Vagina (tissue), 2 donors: ENCODE results near the gene SLC35F1. TPM values are rescaled to one million over a fixed set of nuclear protein-coding genes. Genes with fewer than 3 reads are reported as not detected.
"Not testable (repeated sequence)": the region's sequence is repeated elsewhere in the genome, so short reads cannot be mapped to it uniquely, and the experiment has no call there.

ENCODE experiments used
- DNase-seq, 2 donors: peaks; one replicate each; pipeline ENCODE4 v3.0.0-alpha.2; 2017; ENCODE audit errors: extremely low spot score in 2 of 2
- H3K27ac ChIP-seq: fragments of 200-600 bp; sonication (generic); one replicate; pipeline ENCODE4 v1.5.1; 2019
- H3K27me3 ChIP-seq: fragments of 200-600 bp; sonication (generic); one replicate; pipeline ENCODE4 v1.5.1; 2019
- H3K36me3 ChIP-seq, 2 donors: fragments of 200-600 bp; sonication (generic); one replicate each; pipeline ENCODE4 v1.5.1; 2017 to 2019
- H3K4me1 ChIP-seq: fragments of 200-600 bp; sonication (generic); one replicate; pipeline ENCODE4 v1.5.1; 2019
- H3K4me3 ChIP-seq, 2 donors: fragments of 200-600 bp; sonication (generic); 1 replicate in 1 of 2; 2 replicates in 1 of 2; pipeline ENCODE4 v1.5.1; 2016 to 2019
- H3K9me3 ChIP-seq: fragments of 200-600 bp; sonication (generic); one replicate; pipeline ENCODE4 v1.5.1; 2019
- CTCF ChIP-seq, 3 experiments: fragments of 450-650 bp in 2 of 3; fragments of 200-600 bp in 1 of 3; sonication (generic) in 1 of 3; IDR thresholded peaks; one replicate each; pipeline ENCODE4 v1.5.1; 2017 to 2019; ENCODE audit warnings: antibody characterized with exemption in 3 of 3, mild to moderate bottlenecking in 2 of 3, moderate library complexity in 2 of 3
- POLR2A ChIP-seq, 2 donors: fragments of 450-650 bp; IDR thresholded peaks; one replicate each; pipeline ENCODE4 v1.6.1; 2017; ENCODE audit warnings: antibody characterized with exemption in 2 of 2, mild to moderate bottlenecking in 2 of 2, moderate library complexity in 2 of 2
- POLR2AphosphoS5 ChIP-seq, 2 donors: sonication (generic); formaldehyde crosslinking; IDR thresholded peaks; one replicate each; pipeline ENCODE4 v1.9.0; 2017; ENCODE audit warnings: antibody characterized with exemption in 2 of 2, mild to moderate bottlenecking in 2 of 2, low read depth in 1 of 2; ENCODE audit not compliant: insufficient read depth in 1 of 2
- intact Hi-C: fragments of 100-400 bp; cut with DNase I; formaldehyde crosslinking; loops from one replicate; pipeline ENCODE4 v1.15.1; 2023
- total RNA-seq: library from RNA; depleted of rRNA; stranded (reverse); fragments of >200 nt; gene quantifications from one replicate; pipeline ENCODE4 v1.2.3, GENCODE V29; 2016

The SLC35F1 gene
- total RNA-seq, 1 donor from 2014 or later = 2.7 TPM

- Histone ChIP-seq H3K4me3 (no peak overlapping the region), H3K9me3 (no peaks in the 10 kb centered on the region), H3K4me1 (no peaks in the 10 kb centered on the region), H3K27ac (no peak overlapping the region), H3K27me3 (no peaks in the 10 kb centered on the region), H3K36me3 (no peaks in the 10 kb centered on the region)
- TF ChIP-seq POLR2AphosphoS5 (IDR thresholded peaks at IDR 0.05; ENCODE audit: insufficient read depth in 1 of 2, low read depth in 1 of 2) = no peak
- no peak for TF ChIP-seq POLR2A (IDR thresholded peaks at IDR 0.05)
- TF ChIP-seq CTCF (IDR thresholded peaks at IDR 0.05) = no peak
- DNase-seq = no peak
- intact Hi-C loops = no loop called here
Observed at GRCh38 chr6:117961301-117961700, 54.2 kb downstream of the SLC35F1 start.

GRCh38 chr6:117965763-117966162 lies 58.7 kb downstream of the SLC35F1 start:
- H3K9me3 ChIP-seq, H3K4me3 ChIP-seq, H3K27ac ChIP-seq, DNase-seq, H3K36me3 ChIP-seq, intact Hi-C loops, H3K27me3 ChIP-seq, H3K4me1 ChIP-seq: not testable (repeated sequence)

- TF ChIP-seq CTCF (IDR thresholded peaks at IDR 0.05) (no peak), POLR2AphosphoS5 (IDR thresholded peaks at IDR 0.05; ENCODE audit: insufficient read depth in 1 of 2, low read depth in 1 of 2) (no peak), POLR2A (IDR thresholded peaks at IDR 0.05) (no peak)
- Histone ChIP-seq H3K27me3 (no peaks in the 10 kb centered on the region), H3K27ac (no peak overlapping the region), H3K4me1 (no peaks in the 10 kb centered on the region), H3K36me3 (no peaks in the 10 kb centered on the region), H3K9me3 (no peaks in the 10 kb centered on the region), H3K4me3 (no peak overlapping the region)
- intact Hi-C loops = loop anchor here (10.0 kb wide), 1 partner anchor 293 kb away; no protein-coding TSS in a partner anchor
- DNase-seq = no peak
Observed at GRCh38 chr6:117971637-117972036, 64.6 kb downstream of the SLC35F1 start.

- Histone ChIP-seq H3K9me3 (no peaks in the 10 kb centered on the region), H3K4me1 (no peaks in the 10 kb centered on the region), H3K4me3 (no peak overlapping the region), H3K27ac (no peak overlapping the region), H3K27me3 (no peaks in the 10 kb centered on the region), H3K36me3 (no peaks in the 10 kb centered on the region)
- DNase-seq = no peak
- intact Hi-C loops = loop anchor here (10.0 kb wide), 1 partner anchor 290 kb away; no protein-coding TSS in a partner anchor
- TF ChIP-seq CTCF (IDR thresholded peaks at IDR 0.05) (no peak), POLR2AphosphoS5 (IDR thresholded peaks at IDR 0.05; ENCODE audit: insufficient read depth in 1 of 2, low read depth in 1 of 2) (no peak), POLR2A (IDR thresholded peaks at IDR 0.05) (no peak)
Observed at GRCh38 chr6:117974914-117975627, 68.0 kb downstream of the SLC35F1 start.

- intact Hi-C loops = loop anchor here (10.0 kb wide), 1 partner anchor 289 kb away; no protein-coding TSS in a partner anchor
- no peaks in the 10 kb centered on the region for H3K27me3 ChIP-seq
- no peaks in the 10 kb centered on the region for H3K9me3 ChIP-seq
- no peak overlapping the region for H3K27ac ChIP-seq
- peak in 1 of 3 experiments; percentile 17 for TF ChIP-seq CTCF (IDR thresholded peaks at IDR 0.05)
- TF ChIP-seq POLR2AphosphoS5 (IDR thresholded peaks at IDR 0.05; ENCODE audit: insufficient read depth in 1 of 2, low read depth in 1 of 2) = no peak
- no peaks in the 10 kb centered on the region for H3K4me1 ChIP-seq
- H3K4me3 ChIP-seq = no peak overlapping the region
- no peaks in the 10 kb centered on the region for H3K36me3 ChIP-seq
- DNase-seq = no peak
Observed at GRCh38 chr6:117976030-117976651, 69.1 kb downstream of the SLC35F1 start.
